Keratinocyte (primary cell): Measurements from ENCODE around the gene NFIC. TPM values are rescaled to one million over a fixed set of nuclear protein-coding genes. Genes with fewer than 3 reads are reported as not detected.

Experiments
- DNase-seq: peaks from one replicate; pipeline ENCODE4 v3.0.0-alpha.2; 2011; ENCODE audit warnings: low read depth, missing footprints, low spot score
- FAIRE-seq: peaks from 2 replicates; lab custom pipeline; 2011; peaks lifted over from hg19 to GRCh38; lab: Jason Lieb, UNC
- H2AFZ ChIP-seq: 2 replicates; pipeline ENCODE4 v1.6.0; 2012; ENCODE audit warnings: low read length, control low read depth, inconsistent platforms; ENCODE audit not compliant: control insufficient read depth
- H3K27ac ChIP-seq: 2 replicates; pipeline ENCODE4 v1.5.1; 2011; ENCODE audit warnings: low read length; ENCODE audit not compliant: control insufficient read depth, insufficient read depth
- H3K27me3 ChIP-seq: 3 replicates; pipeline ENCODE4 v1.6.0; 2011; ENCODE audit warnings: low read length; ENCODE audit not compliant: control insufficient read depth, insufficient read depth; ENCODE audit errors: extremely low read depth
- H3K36me3 ChIP-seq, 2 experiments: 2 replicates in 1 of 2; 3 replicates in 1 of 2; pipeline ENCODE4 v1.5.1; 2011; ENCODE audit warnings: low read length in 2 of 2, mild to moderate bottlenecking in 1 of 2; ENCODE audit not compliant: control insufficient read depth in 2 of 2, insufficient read depth in 2 of 2; ENCODE audit errors: extremely low read depth in 1 of 2
- H3K4me1 ChIP-seq: 3 replicates; pipeline ENCODE4 v1.5.1; 2011; ENCODE audit warnings: low read length; ENCODE audit not compliant: control insufficient read depth, insufficient read depth; ENCODE audit errors: extremely low read depth
- H3K4me2 ChIP-seq: 3 replicates; pipeline ENCODE4 v1.6.0; 2011; ENCODE audit warnings: low read depth, low read length; ENCODE audit not compliant: control insufficient read depth, insufficient read depth; ENCODE audit errors: extremely low read depth
- H3K4me3 ChIP-seq, 3 experiments: fragments of 200-600 bp in 1 of 3; sonication (generic) in 1 of 3; 2 replicates in 2 of 3; 3 replicates in 1 of 3; pipeline ENCODE4 v1.5.1; 2011 to 2016; ENCODE audit warnings: low read length in 3 of 3, mild to moderate bottlenecking in 3 of 3, control low read depth in 2 of 3, inconsistent platforms in 1 of 3, low read depth in 1 of 3, mixed read lengths in 1 of 3, mixed run types in 1 of 3, moderate library complexity in 1 of 3; ENCODE audit not compliant: control insufficient read depth in 2 of 3, insufficient read depth in 2 of 3; ENCODE audit errors: extremely low read depth in 1 of 3
- H3K79me2 ChIP-seq: 2 replicates; pipeline ENCODE4 v1.6.0; 2012; ENCODE audit warnings: low read length; ENCODE audit not compliant: control insufficient read depth, insufficient read depth
- H3K9ac ChIP-seq: 3 replicates; pipeline ENCODE4 v1.6.0; 2011; ENCODE audit warnings: low read length; ENCODE audit not compliant: control insufficient read depth, insufficient read depth; ENCODE audit errors: extremely low read depth
- H3K9me1 ChIP-seq: 3 replicates; pipeline ENCODE4 v1.6.0; 2011; ENCODE audit warnings: low read length; ENCODE audit not compliant: control insufficient read depth, insufficient read depth; ENCODE audit errors: extremely low read depth
- H3K9me3 ChIP-seq: 2 replicates; pipeline ENCODE4 v1.5.1; 2012; ENCODE audit warnings: low read depth, low read length; ENCODE audit not compliant: control insufficient read depth
- H4K20me1 ChIP-seq: 3 replicates; pipeline ENCODE4 v1.6.0; 2011; ENCODE audit warnings: low read length; ENCODE audit not compliant: control insufficient read depth, insufficient read depth; ENCODE audit errors: extremely low read depth
- CTCF ChIP-seq, 3 experiments: IDR thresholded peaks in 1 of 3; conservative IDR thresholded peaks in 1 of 3; optimal IDR thresholded peaks in 1 of 3; 2 replicates in 2 of 3; 3 replicates in 1 of 3; pipeline versions ENCODE3 to v1.5.1; 2011; ENCODE audit warnings: low read length in 3 of 3, mild to moderate bottlenecking in 3 of 3, moderate library complexity in 2 of 3, control low read depth in 1 of 3, inconsistent platforms in 1 of 3; ENCODE audit not compliant: insufficient read depth in 2 of 3; ENCODE audit errors: extremely low read depth in 1 of 3
- EZH2 ChIP-seq: IDR thresholded peaks from one replicate; pipeline ENCODE4 v1.6.1; 2012; ENCODE audit warnings: inconsistent platforms, mild to moderate bottlenecking, low read length, moderate library complexity
- dilution Hi-C: fragments of 300-500 bp; cut with MboI; formaldehyde crosslinking; loops from one replicate; pipeline ENCODE4 v1.7.0; 2020; ENCODE audit warnings: low sequenced_read_pairs; ENCODE audit not compliant: extremely low pct_ligation_motif_present
- polyA plus RNA-seq, 5 experiments: library from polyadenylated mRNA; depleted of rRNA in 3 of 5; stranded (reverse) in 3 of 5; stranded (forward) in 1 of 5; unstranded in 1 of 5; fragments of >200 nt; gene quantifications; 1 replicate in 1 of 5; 2 replicates in 3 of 5; 3 replicates in 1 of 5; pipeline versions ENCODE4 v1.2.1 to v1.2.3, GENCODE V29; 2011 to 2012; ENCODE audit warnings: missing spikeins in 2 of 5, low read depth in 1 of 5, low replicate concordance in 1 of 5

Gene NFIC
- polyA plus RNA-seq, 1 donor (not counting 4 experiments of a cell fraction or from before 2014, with no cell fraction given), result 2.4 TPM

DNA sequence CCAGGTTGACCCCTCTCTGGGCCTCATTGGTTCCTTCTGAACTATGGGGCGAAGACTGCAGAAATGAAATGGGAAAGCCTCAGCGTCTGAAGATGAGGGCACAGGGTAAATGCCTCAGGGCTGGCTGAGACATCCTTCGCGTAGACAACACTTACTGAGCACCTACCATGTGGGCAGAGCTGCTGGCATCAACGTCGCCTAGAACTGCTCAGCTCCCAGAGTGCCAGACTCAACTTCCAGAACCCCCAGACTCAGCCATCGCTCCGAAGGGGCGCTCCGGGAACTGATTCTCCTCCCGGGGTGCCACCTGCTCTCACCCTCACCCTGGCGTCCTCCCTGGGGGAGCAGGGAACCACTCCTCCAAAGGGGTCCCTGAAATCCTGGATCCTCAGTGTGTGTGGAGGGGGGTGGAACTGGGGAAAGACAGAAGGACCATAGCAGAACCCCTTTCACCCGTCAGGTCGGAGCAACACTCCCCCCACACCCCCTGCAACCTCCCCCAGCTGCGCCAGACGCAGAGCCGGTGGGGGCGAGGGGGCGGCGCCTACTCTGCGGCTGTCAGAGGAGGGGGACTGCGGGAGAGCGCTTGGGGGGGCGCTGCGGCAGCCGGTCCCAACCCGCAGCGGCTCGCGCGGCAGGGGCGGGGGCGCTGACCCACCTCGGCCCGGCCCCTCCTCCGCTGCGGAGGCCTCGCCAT is 8.2 kb upstream of the NFIC start:
- Histone ChIP-seq H3K9me1 (no peaks in the 10 kb centered on the region), H3K9me3 (no peaks in the 10 kb centered on the region), H4K20me1 (peaks cover 3% of the 10 kb centered on the region), H3K4me1 (peaks cover 16% of the 10 kb centered on the region), H3K9ac (no peak overlapping the region), H3K4me2 (no peak overlapping the region), H3K27ac (no peak overlapping the region), H3K79me2 (peaks cover 17% of the 10 kb centered on the region), H3K4me3 (no peak overlapping the region), H2AFZ (no peak overlapping the region), H3K36me3 (no peaks in the 10 kb centered on the region), H3K27me3 (peaks cover 6% of the 10 kb centered on the region)
- no peak for TF ChIP-seq EZH2
- TF ChIP-seq CTCF (optimal IDR thresholded peaks at IDR 0.05 in 1 of 3, IDR thresholded peaks at IDR 0.05 in 1 of 3, conservative IDR thresholded peaks at IDR 0.05 in 1 of 3; ENCODE audit: extremely low read depth in 1 of 3, insufficient read depth in 2 of 3, low read length in 3 of 3), result no peak
- FAIRE-seq, result peak; percentile 9
- dilution Hi-C loops, result no loop called here
- DNase-seq, result no peak

DNA sequence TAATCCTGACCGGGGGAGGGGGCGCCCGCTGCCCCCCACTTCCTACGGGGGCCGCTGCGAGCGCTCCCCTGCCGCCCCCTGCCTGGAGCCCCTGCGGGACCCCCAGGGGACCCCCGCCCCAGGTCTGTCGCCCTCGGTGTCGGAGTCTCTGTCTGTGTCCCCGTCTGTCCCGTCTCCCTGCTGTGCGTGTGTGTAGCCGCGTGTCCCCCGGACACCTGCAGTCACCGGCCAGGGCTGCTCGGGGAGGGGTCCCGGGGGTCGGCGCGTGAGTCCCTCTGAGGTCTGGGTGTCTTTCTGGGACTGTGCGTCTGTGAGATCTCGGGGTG is 7.7 kb upstream of the NFIC start:
- Histone ChIP-seq H3K4me3 (peak overlapping the region; percentile 46 to 59 (median 46)), H3K4me2 (peak overlapping the region; percentile 82), H3K36me3 (no peaks in the 10 kb centered on the region), H3K9ac (no peak overlapping the region), H3K9me1 (no peaks in the 10 kb centered on the region), H2AFZ (peak overlapping the region; percentile 63), H3K79me2 (peaks cover 19% of the 10 kb centered on the region), H3K9me3 (no peaks in the 10 kb centered on the region), H3K27me3 (peaks cover 6% of the 10 kb centered on the region), H3K27ac (no peak overlapping the region), H4K20me1 (peaks cover 3% of the 10 kb centered on the region), H3K4me1 (peaks cover 17% of the 10 kb centered on the region)
- DNase-seq (no peak), FAIRE-seq (no peak)
- dilution Hi-C loops, result no loop called here
- no peak for TF ChIP-seq EZH2
- no peak for TF ChIP-seq CTCF (optimal IDR thresholded peaks at IDR 0.05 in 1 of 3, IDR thresholded peaks at IDR 0.05 in 1 of 3, conservative IDR thresholded peaks at IDR 0.05 in 1 of 3; ENCODE audit: extremely low read depth in 1 of 3, insufficient read depth in 2 of 3, low read length in 3 of 3)
